WTC11 (cell line): Measurements from ENCODE around the gene GDPD2. TPM values are rescaled to one million over a fixed set of nuclear protein-coding genes. Genes with fewer than 3 reads are reported as not detected.

ENCODE experiments used
- ATAC-seq: fragments of 200-7000 bp; cut with Tn5 transposase; 2 replicates; pipeline ENCODE4 v1.10.0; 2021; ENCODE audit warnings: mild to moderate bottlenecking, moderate library complexity
- CTCF ChIA-PET: fragments of 300-600 bp; sonication (Branson Sonifier 250); formaldehyde crosslinking; loops from one replicate; lab custom pipeline; 2021; ENCODE audit warnings: antibody characterized with exemption; lab: Charles Lee
- POLR2A ChIA-PET: fragments of 350-600 bp; sonication (Branson Sonifier 250); formaldehyde crosslinking; loops from one replicate; lab custom pipeline; 2021; ENCODE audit warnings: antibody characterized with exemption; lab: Charles Lee
- DNase-seq: peaks from one replicate; pipeline ENCODE4 v3.0.0; 2021; ENCODE audit warnings: low spot score
- H3K27ac Mint-ChIP-seq: 2 replicates; pipeline ENCODE4 v1.8.0; 2021; ENCODE audit warnings: mixed read lengths
- H3K27me3 Mint-ChIP-seq: 2 replicates; pipeline ENCODE4 v1.8.0; 2021; ENCODE audit warnings: low read depth, mild to moderate bottlenecking, moderate library complexity, mixed read lengths
- H3K36me3 Mint-ChIP-seq: 2 replicates; pipeline ENCODE4 v1.8.0; 2021; ENCODE audit warnings: mixed read lengths
- H3K4me1 Mint-ChIP-seq: 2 replicates; pipeline ENCODE4 v1.8.0; 2022; ENCODE audit warnings: mixed read lengths
- H3K4me3 Mint-ChIP-seq: 2 replicates; pipeline ENCODE4 v1.8.0; 2021; ENCODE audit warnings: mild to moderate bottlenecking, moderate library complexity, mixed read lengths
- H3K9me3 Mint-ChIP-seq: 2 replicates; pipeline ENCODE4 v1.8.0; 2021; ENCODE audit warnings: mixed read lengths
- AR ChIP-seq: fragments of 250-450 bp; sonication (Bioruptor Pico); IDR thresholded peaks from 2 replicates; pipeline ENCODE4 v1.9.0; 2021; ENCODE audit warnings: mild to moderate bottlenecking
- CREM ChIP-seq: sonication (generic); formaldehyde crosslinking; IDR thresholded peaks from 2 replicates; pipeline ENCODE4 v1.8.1; 2022; ENCODE audit warnings: mild to moderate bottlenecking, missing genetic modification reagents, moderate library complexity
- ELF4 ChIP-seq: sonication (generic); formaldehyde crosslinking; IDR thresholded peaks from 2 replicates; pipeline ENCODE4 v1.8.1; 2022; ENCODE audit warnings: low read depth, mild to moderate bottlenecking, moderate library complexity, missing genetic modification reagents
- EMX1 ChIP-seq: fragments of 250-450 bp; sonication (Bioruptor Pico); IDR thresholded peaks from 2 replicates; pipeline ENCODE4 v1.8.0; 2021; ENCODE audit warnings: mild to moderate bottlenecking
- ESRRA ChIP-seq: sonication (generic); formaldehyde crosslinking; IDR thresholded peaks from 2 replicates; pipeline ENCODE4 v1.8.1; 2022; ENCODE audit warnings: mild to moderate bottlenecking, missing genetic modification reagents, borderline replicate concordance
- GTF2I ChIP-seq: fragments of 250-450 bp; sonication (Bioruptor Pico); conservative IDR thresholded peaks from 2 replicates; pipeline ENCODE4 v1.4.0; 2021; ENCODE audit warnings: mild to moderate bottlenecking
- SOX15 ChIP-seq: fragments of 250-450 bp; sonication (Bioruptor Pico); IDR thresholded peaks from 2 replicates; pipeline ENCODE4 v1.9.0; 2021; ENCODE audit warnings: mild to moderate bottlenecking
- SP1 ChIP-seq: sonication (generic); formaldehyde crosslinking; conservative IDR thresholded peaks from 2 replicates; pipeline ENCODE4 v1.8.1; 2022; ENCODE audit warnings: missing genetic modification reagents
- ZBTB21 ChIP-seq: sonication (generic); formaldehyde crosslinking; IDR thresholded peaks from 2 replicates; pipeline ENCODE4 v1.8.1; 2023; ENCODE audit warnings: mild to moderate bottlenecking, missing genetic modification reagents, borderline replicate concordance
- ZNF317 ChIP-seq: sonication (generic); formaldehyde crosslinking; IDR thresholded peaks from 2 replicates; pipeline ENCODE4 v1.8.1; 2023; ENCODE audit warnings: low read depth, mild to moderate bottlenecking, moderate library complexity, missing genetic modification reagents, borderline replicate concordance
- total RNA-seq: library from RNA; stranded (reverse); gene quantifications from 3 replicates; pipeline ENCODE4 v1.2.3, GENCODE V29; 2021
- TF ChIP-seq, protein P1 (sequence below): sonication (generic); formaldehyde crosslinking; IDR thresholded peaks from 2 replicates; pipeline ENCODE4 v1.8.0; 2023; ENCODE audit warnings: missing genetic modification reagents
- TF ChIP-seq, protein P2 (sequence below): sonication (generic); formaldehyde crosslinking; IDR thresholded peaks from 2 replicates; pipeline ENCODE4 v1.8.0; 2022; ENCODE audit warnings: missing genetic modification reagents
- TF ChIP-seq, protein P3 (sequence below): sonication (generic); formaldehyde crosslinking; IDR thresholded peaks from 2 replicates; pipeline ENCODE4 v1.8.1; 2023; ENCODE audit warnings: mild to moderate bottlenecking, missing genetic modification reagents, borderline replicate concordance
- TF ChIP-seq, protein P4 (sequence below): fragments of 250-450 bp; sonication (Bioruptor Pico); IDR thresholded peaks from 2 replicates; pipeline ENCODE4 v1.9.0; 2021; ENCODE audit warnings: mild to moderate bottlenecking, borderline replicate concordance
- TF ChIP-seq, protein P5 (sequence below): fragments of 250-450 bp; sonication (Bioruptor Pico); IDR thresholded peaks from 2 replicates; pipeline ENCODE4 v1.9.0; 2021; ENCODE audit warnings: moderate library complexity, mild to moderate bottlenecking, inconsistent platforms, borderline replicate concordance

GDPD2 gene
- total RNA-seq, 1 experiment from 2014 or later, result 7.0 TPM

GRCh38 chrX:70434352-70434866 is 11.3 kb downstream of the GDPD2 start:
- Mint-ChIP-seq H3K27ac (peak overlapping the region; percentile 96), H3K36me3 (peaks cover 5% of the 10 kb centered on the region; the same call in 1 of the 2 replicates), H3K9me3 (no peaks in the 10 kb centered on the region), H3K4me1 (peaks cover 16% of the 10 kb centered on the region), H3K4me3 (peak overlapping the region; percentile 91), H3K27me3 (peaks cover 10% of the 10 kb centered on the region)
- ChIA-PET POLR2A (interaction anchor here (1.1 to 3.8 kb wide), 2 partner anchors 10 to 11 kb away, joined by 4 to 20 read pairs; partner anchors contain the start of genes DLG3 and GDPD2), CTCF (interaction anchor here (0.6 to 5.1 kb wide), 7 partner anchors 10 to 231 kb away, joined by 3 to 94 read pairs (median 6); partner anchors contain the start of genes DLG3 and GDPD2)
- TF ChIP-seq CREM (CRISPR knock-in tag) (no peak), ESRRA (0 out of 2 replicates have a peak, but pooled peaks have one; percentile 17), ELF4 (no peak), SP1 (no peak), ZBTB21 (no peak)
- TF ChIP-seq, protein P1, sequence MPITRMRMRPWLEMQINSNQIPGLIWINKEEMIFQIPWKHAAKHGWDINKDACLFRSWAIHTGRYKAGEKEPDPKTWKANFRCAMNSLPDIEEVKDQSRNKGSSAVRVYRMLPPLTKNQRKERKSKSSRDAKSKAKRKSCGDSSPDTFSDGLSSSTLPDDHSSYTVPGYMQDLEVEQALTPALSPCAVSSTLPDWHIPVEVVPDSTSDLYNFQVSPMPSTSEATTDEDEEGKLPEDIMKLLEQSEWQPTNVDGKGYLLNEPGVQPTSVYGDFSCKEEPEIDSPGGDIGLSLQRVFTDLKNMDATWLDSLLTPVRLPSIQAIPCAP (CRISPR knock-in tag), result no peak
- TF ChIP-seq, protein P2, sequence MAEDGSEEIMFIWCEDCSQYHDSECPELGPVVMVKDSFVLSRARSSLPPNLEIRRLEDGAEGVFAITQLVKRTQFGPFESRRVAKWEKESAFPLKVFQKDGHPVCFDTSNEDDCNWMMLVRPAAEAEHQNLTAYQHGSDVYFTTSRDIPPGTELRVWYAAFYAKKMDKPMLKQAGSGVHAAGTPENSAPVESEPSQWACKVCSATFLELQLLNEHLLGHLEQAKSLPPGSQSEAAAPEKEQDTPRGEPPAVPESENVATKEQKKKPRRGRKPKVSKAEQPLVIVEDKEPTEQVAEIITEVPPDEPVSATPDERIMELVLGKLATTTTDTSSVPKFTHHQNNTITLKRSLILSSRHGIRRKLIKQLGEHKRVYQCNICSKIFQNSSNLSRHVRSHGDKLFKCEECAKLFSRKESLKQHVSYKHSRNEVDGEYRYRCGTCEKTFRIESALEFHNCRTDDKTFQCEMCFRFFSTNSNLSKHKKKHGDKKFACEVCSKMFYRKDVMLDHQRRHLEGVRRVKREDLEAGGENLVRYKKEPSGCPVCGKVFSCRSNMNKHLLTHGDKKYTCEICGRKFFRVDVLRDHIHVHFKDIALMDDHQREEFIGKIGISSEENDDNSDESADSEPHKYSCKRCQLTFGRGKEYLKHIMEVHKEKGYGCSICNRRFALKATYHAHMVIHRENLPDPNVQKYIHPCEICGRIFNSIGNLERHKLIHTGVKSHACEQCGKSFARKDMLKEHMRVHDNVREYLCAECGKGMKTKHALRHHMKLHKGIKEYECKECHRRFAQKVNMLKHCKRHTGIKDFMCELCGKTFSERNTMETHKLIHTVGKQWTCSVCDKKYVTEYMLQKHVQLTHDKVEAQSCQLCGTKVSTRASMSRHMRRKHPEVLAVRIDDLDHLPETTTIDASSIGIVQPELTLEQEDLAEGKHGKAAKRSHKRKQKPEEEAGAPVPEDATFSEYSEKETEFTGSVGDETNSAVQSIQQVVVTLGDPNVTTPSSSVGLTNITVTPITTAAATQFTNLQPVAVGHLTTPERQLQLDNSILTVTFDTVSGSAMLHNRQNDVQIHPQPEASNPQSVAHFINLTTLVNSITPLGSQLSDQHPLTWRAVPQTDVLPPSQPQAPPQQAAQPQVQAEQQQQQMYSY (CRISPR knock-in tag), result 0 out of 2 replicates have a peak, but pooled peaks have one; percentile 28
- peak; percentile 79 for ATAC-seq
- peak; percentile 91 for DNase-seq

GRCh38 chrX:70434914-70435586 is 11.9 kb downstream of the GDPD2 start:
- ChIA-PET CTCF (interaction anchor here (1.1 to 5.1 kb wide), 4 partner anchors 9 to 19 kb away, joined by 4 to 94 read pairs (median 19); partner anchors contain the start of genes DLG3 and GDPD2), POLR2A (interaction anchor here (3.8 kb wide), 1 partner anchor 12 kb away, joined by 20 read pairs; the partner anchor contains the start of gene GDPD2)
- ATAC-seq, result no peak
- peaks cover 16% of the 10 kb centered on the region for H3K4me1 Mint-ChIP-seq
- peaks cover 4% of the 10 kb centered on the region; the same call in 1 of the 2 replicates for H3K36me3 Mint-ChIP-seq
- no peak for DNase-seq
- H3K27me3 Mint-ChIP-seq, result peaks cover 10% of the 10 kb centered on the region
- H3K27ac Mint-ChIP-seq, result no peak overlapping the region
- peak overlapping the region; percentile 91 for H3K4me3 Mint-ChIP-seq
- H3K9me3 Mint-ChIP-seq, result no peaks in the 10 kb centered on the region
- TF ChIP-seq, protein P3, sequence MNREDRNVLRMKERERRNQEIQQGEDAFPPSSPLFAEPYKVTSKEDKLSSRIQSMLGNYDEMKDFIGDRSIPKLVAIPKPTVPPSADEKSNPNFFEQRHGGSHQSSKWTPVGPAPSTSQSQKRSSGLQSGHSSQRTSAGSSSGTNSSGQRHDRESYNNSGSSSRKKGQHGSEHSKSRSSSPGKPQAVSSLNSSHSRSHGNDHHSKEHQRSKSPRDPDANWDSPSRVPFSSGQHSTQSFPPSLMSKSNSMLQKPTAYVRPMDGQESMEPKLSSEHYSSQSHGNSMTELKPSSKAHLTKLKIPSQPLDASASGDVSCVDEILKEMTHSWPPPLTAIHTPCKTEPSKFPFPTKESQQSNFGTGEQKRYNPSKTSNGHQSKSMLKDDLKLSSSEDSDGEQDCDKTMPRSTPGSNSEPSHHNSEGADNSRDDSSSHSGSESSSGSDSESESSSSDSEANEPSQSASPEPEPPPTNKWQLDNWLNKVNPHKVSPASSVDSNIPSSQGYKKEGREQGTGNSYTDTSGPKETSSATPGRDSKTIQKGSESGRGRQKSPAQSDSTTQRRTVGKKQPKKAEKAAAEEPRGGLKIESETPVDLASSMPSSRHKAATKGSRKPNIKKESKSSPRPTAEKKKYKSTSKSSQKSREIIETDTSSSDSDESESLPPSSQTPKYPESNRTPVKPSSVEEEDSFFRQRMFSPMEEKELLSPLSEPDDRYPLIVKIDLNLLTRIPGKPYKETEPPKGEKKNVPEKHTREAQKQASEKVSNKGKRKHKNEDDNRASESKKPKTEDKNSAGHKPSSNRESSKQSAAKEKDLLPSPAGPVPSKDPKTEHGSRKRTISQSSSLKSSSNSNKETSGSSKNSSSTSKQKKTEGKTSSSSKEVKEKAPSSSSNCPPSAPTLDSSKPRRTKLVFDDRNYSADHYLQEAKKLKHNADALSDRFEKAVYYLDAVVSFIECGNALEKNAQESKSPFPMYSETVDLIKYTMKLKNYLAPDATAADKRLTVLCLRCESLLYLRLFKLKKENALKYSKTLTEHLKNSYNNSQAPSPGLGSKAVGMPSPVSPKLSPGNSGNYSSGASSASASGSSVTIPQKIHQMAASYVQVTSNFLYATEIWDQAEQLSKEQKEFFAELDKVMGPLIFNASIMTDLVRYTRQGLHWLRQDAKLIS (CRISPR knock-in tag), result no peak
- TF ChIP-seq GTF2I (CRISPR knock-in tag), result no peak
- TF ChIP-seq, protein P4, sequence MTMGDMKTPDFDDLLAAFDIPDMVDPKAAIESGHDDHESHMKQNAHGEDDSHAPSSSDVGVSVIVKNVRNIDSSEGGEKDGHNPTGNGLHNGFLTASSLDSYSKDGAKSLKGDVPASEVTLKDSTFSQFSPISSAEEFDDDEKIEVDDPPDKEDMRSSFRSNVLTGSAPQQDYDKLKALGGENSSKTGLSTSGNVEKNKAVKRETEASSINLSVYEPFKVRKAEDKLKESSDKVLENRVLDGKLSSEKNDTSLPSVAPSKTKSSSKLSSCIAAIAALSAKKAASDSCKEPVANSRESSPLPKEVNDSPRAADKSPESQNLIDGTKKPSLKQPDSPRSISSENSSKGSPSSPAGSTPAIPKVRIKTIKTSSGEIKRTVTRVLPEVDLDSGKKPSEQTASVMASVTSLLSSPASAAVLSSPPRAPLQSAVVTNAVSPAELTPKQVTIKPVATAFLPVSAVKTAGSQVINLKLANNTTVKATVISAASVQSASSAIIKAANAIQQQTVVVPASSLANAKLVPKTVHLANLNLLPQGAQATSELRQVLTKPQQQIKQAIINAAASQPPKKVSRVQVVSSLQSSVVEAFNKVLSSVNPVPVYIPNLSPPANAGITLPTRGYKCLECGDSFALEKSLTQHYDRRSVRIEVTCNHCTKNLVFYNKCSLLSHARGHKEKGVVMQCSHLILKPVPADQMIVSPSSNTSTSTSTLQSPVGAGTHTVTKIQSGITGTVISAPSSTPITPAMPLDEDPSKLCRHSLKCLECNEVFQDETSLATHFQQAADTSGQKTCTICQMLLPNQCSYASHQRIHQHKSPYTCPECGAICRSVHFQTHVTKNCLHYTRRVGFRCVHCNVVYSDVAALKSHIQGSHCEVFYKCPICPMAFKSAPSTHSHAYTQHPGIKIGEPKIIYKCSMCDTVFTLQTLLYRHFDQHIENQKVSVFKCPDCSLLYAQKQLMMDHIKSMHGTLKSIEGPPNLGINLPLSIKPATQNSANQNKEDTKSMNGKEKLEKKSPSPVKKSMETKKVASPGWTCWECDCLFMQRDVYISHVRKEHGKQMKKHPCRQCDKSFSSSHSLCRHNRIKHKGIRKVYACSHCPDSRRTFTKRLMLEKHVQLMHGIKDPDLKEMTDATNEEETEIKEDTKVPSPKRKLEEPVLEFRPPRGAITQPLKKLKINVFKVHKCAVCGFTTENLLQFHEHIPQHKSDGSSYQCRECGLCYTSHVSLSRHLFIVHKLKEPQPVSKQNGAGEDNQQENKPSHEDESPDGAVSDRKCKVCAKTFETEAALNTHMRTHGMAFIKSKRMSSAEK (CRISPR knock-in tag), result no peak
- TF ChIP-seq AR, result no peak
- TF ChIP-seq ZNF317 (CRISPR knock-in tag), result no peak
- no peak for TF ChIP-seq SOX15 (CRISPR knock-in tag)
- no peak for TF ChIP-seq EMX1
- TF ChIP-seq, protein P5, sequence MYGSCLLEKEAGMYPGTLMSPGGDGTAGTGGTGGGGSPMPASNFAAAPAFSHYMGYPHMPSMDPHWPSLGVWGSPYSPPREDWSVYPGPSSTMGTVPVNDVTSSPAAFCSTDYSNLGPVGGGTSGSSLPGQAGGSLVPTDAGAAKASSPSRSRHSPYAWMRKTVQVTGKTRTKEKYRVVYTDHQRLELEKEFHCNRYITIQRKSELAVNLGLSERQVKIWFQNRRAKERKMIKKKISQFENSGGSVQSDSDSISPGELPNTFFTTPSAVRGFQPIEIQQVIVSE (CRISPR knock-in tag), result no peak
